OCI-LY7 (cell line): Measurements from ENCODE around the gene ZNF689. TPM values are rescaled to one million over a fixed set of nuclear protein-coding genes. Genes with fewer than 3 reads are reported as not detected.

Experiments used
- BruUV-seq: library from RNA; stranded (reverse); fragments of 400-500 nt; replicated peaks from 2 replicates; lab custom pipeline; 2021; lab: Mats Ljungman, UMichigan
- CTCF ChIA-PET: fragments of 300-600 bp; sonication (Branson Sonifier 250); formaldehyde crosslinking; loops from one replicate; lab custom pipeline; 2022; ENCODE audit warnings: antibody characterized with exemption; ENCODE audit not compliant: unreplicated experiment; lab: Charles Lee
- POLR2A ChIA-PET: fragments of 300-600 bp; sonication (Branson Sonifier 250); formaldehyde crosslinking; loops from one replicate; lab custom pipeline; 2022; ENCODE audit warnings: antibody characterized with exemption; lab: Charles Lee
- DNase-seq: peaks from one replicate; pipeline ENCODE4 v3.0.0-alpha.2; 2015; ENCODE audit warnings: low spot score
- H2AFZ ChIP-seq: fragments of 200-600 bp; sonication (generic), shearing (Covaris generic); 2 replicates; pipeline ENCODE4 v1.6.1; 2014; ENCODE audit warnings: mild to moderate bottlenecking, antibody characterized with exemption, low read length, moderate library complexity
- H3K27ac ChIP-seq: fragments of 200-600 bp; sonication (generic); 2 replicates; pipeline ENCODE4 v1.5.1; 2014; ENCODE audit warnings: mixed run types, low read depth, mild to moderate bottlenecking, moderate library complexity, low read length, inconsistent platforms; ENCODE audit not compliant: poor library complexity, severe bottlenecking
- H3K36me3 ChIP-seq: fragments of 200-600 bp; sonication (generic); 2 replicates; pipeline ENCODE4 v1.6.1; 2014; ENCODE audit warnings: mild to moderate bottlenecking, antibody characterized with exemption, low read length, moderate library complexity, mixed read lengths; ENCODE audit not compliant: insufficient read depth
- H3K4me1 ChIP-seq: fragments of 200-600 bp; sonication (generic); 2 replicates; pipeline ENCODE4 v1.5.1; 2014; ENCODE audit warnings: mild to moderate bottlenecking, low read length; ENCODE audit not compliant: insufficient read depth, poor library complexity, severe bottlenecking
- H3K4me2 ChIP-seq: fragments of 200-600 bp; sonication (generic); 2 replicates; pipeline ENCODE4 v1.6.1; 2014; ENCODE audit warnings: mild to moderate bottlenecking, low read length
- H3K4me3 ChIP-seq: fragments of 200-600 bp; sonication (generic); 2 replicates; pipeline ENCODE4 v1.5.1; 2014; ENCODE audit warnings: mild to moderate bottlenecking, low read depth, low read length; ENCODE audit not compliant: poor library complexity, severe bottlenecking
- H3K79me2 ChIP-seq: fragments of 200-600 bp; sonication (generic); 2 replicates; pipeline ENCODE4 v1.6.1; 2016; ENCODE audit warnings: low read depth, mild to moderate bottlenecking, low read length, moderate library complexity, mixed read lengths; ENCODE audit not compliant: insufficient read depth
- H3K9me2 ChIP-seq: fragments of 200-600 bp; sonication (generic); 2 replicates; pipeline ENCODE4 v1.6.1; 2016; ENCODE audit warnings: mild to moderate bottlenecking, low read length, mixed read lengths; ENCODE audit not compliant: insufficient read depth
- H3K9me3 ChIP-seq: fragments of 200-600 bp; sonication (generic); 2 replicates; pipeline ENCODE4 v1.6.1; 2014; ENCODE audit warnings: mild to moderate bottlenecking, mixed run types, low read length, mixed read lengths
- H4K20me1 ChIP-seq: fragments of 200-600 bp; sonication (generic); 2 replicates; pipeline ENCODE4 v1.6.1; 2014; ENCODE audit warnings: mild to moderate bottlenecking, antibody characterized with exemption, low read length, moderate library complexity, mixed read lengths; ENCODE audit not compliant: insufficient read depth
- CTCF ChIP-seq: fragments of 200-600 bp; sonication (generic); conservative IDR thresholded peaks from 2 replicates; pipeline ENCODE4 v1.5.1; 2014; ENCODE audit warnings: mild to moderate bottlenecking, antibody characterized with exemption, low read length, moderate library complexity, mixed read lengths
- EZH2phosphoT487 ChIP-seq: fragments of 200-600 bp; sonication (generic); IDR thresholded peaks from 2 replicates; pipeline ENCODE4 v1.6.1; 2018; ENCODE audit warnings: low read depth, borderline replicate concordance, mild to moderate bottlenecking, mixed run types, antibody characterized with exemption, low read length, moderate library complexity, mixed read lengths
- intact Hi-C: fragments of 100-400 bp; cut with micrococcal nuclease; formaldehyde crosslinking; loops from one replicate; pipeline ENCODE4 v1.10.0; 2022; ENCODE audit not compliant: unreplicated experiment
- total RNA-seq, 2 experiments: library from RNA; depleted of rRNA in 1 of 2; stranded (reverse); fragments of >200 nt in 1 of 2; shearing (Covaris generic) in 1 of 2; gene quantifications; 2 replicates each; pipeline ENCODE4 v1.2.3, GENCODE V29; 2014 to 2022

ZNF689 gene
- total RNA-seq, 2 experiments from 2014 or later = 15.0 to 16.7 TPM

- H3K4me2 ChIP-seq = peak within 1 kb of the TSS; percentile 91
- ChIA-PET CTCF (interaction anchor here (0.6 to 2.6 kb wide), 2 partner anchors 39 to 472 kb away, joined by 3 to 10 read pairs; no protein-coding TSS in a partner anchor), POLR2A (interaction anchor here (0.6 to 1.4 kb wide), 4 partner anchors 24 to 278 kb away, joined by 3 to 5 read pairs (median 3); no protein-coding TSS in a partner anchor)
- H2AFZ ChIP-seq = peak within 1 kb of the TSS; percentile 61; the same call in 1 of the 2 replicates
- no peaks in the 10 kb centered on the region for H4K20me1 ChIP-seq
- intact Hi-C loops = loop anchor here (1.0 to 2.0 kb wide), 5 partner anchors 23 to 265 kb away; partner anchors contain the start of genes CFAP119, FBXL19 and RNF40
- peaks cover 26% of the 10 kb centered on the region for H3K79me2 ChIP-seq
- no peaks in the 10 kb centered on the region for H3K9me3 ChIP-seq
- H3K36me3 ChIP-seq = peaks cover 68% of the 10 kb centered on the region
- no peaks in the 10 kb centered on the region for H3K9me2 ChIP-seq
- peak within 1 kb of the TSS; percentile 99 for H3K4me3 ChIP-seq
- TF ChIP-seq EZH2phosphoT487 (no peak), CTCF (peak; percentile 85)
- peaks cover 22% of the 10 kb centered on the region for H3K4me1 ChIP-seq
- peak; percentile 100 for DNase-seq
- peak within 1 kb of the TSS; percentile 87 for H3K27ac ChIP-seq
- no TSS peak for BruUV-seq
Measured at GRCh38 chr16:30657866-30658730, 47.9 kb upstream of the ZNF689 start, which contains the start of gene FBRS. FBRS (plus strand) TSS chr16:30658431; CDS start chr16:30659519, 1,088 bp downstream.

- intact Hi-C loops = no loop called here
- DNase-seq = no peak
- Histone ChIP-seq H3K4me2 (peak overlapping the region; percentile 73), H3K27ac (peak overlapping the region; percentile 66), H3K79me2 (peaks cover 30% of the 10 kb centered on the region), H4K20me1 (no peaks in the 10 kb centered on the region), H3K4me3 (peak overlapping the region; percentile 64), H3K4me1 (peaks cover 26% of the 10 kb centered on the region), H2AFZ (peak overlapping the region; percentile 61; the same call in 1 of the 2 replicates), H3K9me2 (no peaks in the 10 kb centered on the region), H3K9me3 (no peaks in the 10 kb centered on the region), H3K36me3 (peaks cover 68% of the 10 kb centered on the region)
- BruUV-seq = TSS peak; percentile 67
- POLR2A ChIA-PET = no interaction called here
- CTCF ChIA-PET = interaction anchor here (0.6 kb wide), 1 partner anchor 471 kb away, joined by 3 read pairs; no protein-coding TSS in a partner anchor
- TF ChIP-seq EZH2phosphoT487 (no peak), CTCF (no peak)
Measured at GRCh38 chr16:30656974-30657865, 47.0 kb upstream of the ZNF689 start.
